ENCODE results near the gene IST1.

The IST1 gene

GRCh38 chr16:71969353-71969752 is 74.0 kb downstream of the IST1 start:
- no peak for TF ChIP-seq CTCF (IDR thresholded peaks at IDR 0.05; ENCODE audit: insufficient read depth, low read depth, low read length, missing control alignments)
- no peak overlapping the region for H3K4me3 ChIP-seq (ENCODE audit: low read length)
- DNase-seq (ENCODE audit: low read depth), result no peak

- no peak for TF ChIP-seq CTCF (IDR thresholded peaks at IDR 0.05; ENCODE audit: insufficient read depth, low read depth, low read length, missing control alignments)
- DNase-seq (ENCODE audit: low read depth), result no peak
Measured at GRCh38 chr16:71971571-71971970, 76.2 kb downstream of the IST1 start.

GRCh38 chr16:71972356-71972755 is 77.0 kb downstream of the IST1 start:
- TF ChIP-seq CTCF (IDR thresholded peaks at IDR 0.05; ENCODE audit: insufficient read depth, low read depth, low read length, missing control alignments), result no peak
- H3K4me3 ChIP-seq (ENCODE audit: low read length), result no peak overlapping the region

More at GRCh38 chr16:71971571-71971970, 76.2 kb downstream of the IST1 start:
- H3K4me3 ChIP-seq (ENCODE audit: low read length), result no peak overlapping the region

GRCh38 chr16:71973001-71973400 is 77.7 kb downstream of the IST1 start:
- DNase-seq (ENCODE audit: low read depth), result no peak
- no peak for TF ChIP-seq CTCF (IDR thresholded peaks at IDR 0.05; ENCODE audit: insufficient read depth, low read depth, low read length, missing control alignments)
- H3K4me3 ChIP-seq (ENCODE audit: low read length), result no peak overlapping the region

More at GRCh38 chr16:71972356-71972755, 77.0 kb downstream of the IST1 start:
- no peak for DNase-seq (ENCODE audit: low read depth)

GRCh38 chr16:71974068-71974818 is 78.9 kb downstream of the IST1 start:
- no peak for DNase-seq (ENCODE audit: low read depth)

More at GRCh38 chr16:71974068-71974818, 78.9 kb downstream of the IST1 start:
- no peak for TF ChIP-seq CTCF (IDR thresholded peaks at IDR 0.05; ENCODE audit: insufficient read depth, low read depth, low read length, missing control alignments)
- no peak overlapping the region for H3K4me3 ChIP-seq (ENCODE audit: low read length)

All from epithelial cell of esophagus (primary cell).